ENCODE data around the gene SMURF2.

DNA sequence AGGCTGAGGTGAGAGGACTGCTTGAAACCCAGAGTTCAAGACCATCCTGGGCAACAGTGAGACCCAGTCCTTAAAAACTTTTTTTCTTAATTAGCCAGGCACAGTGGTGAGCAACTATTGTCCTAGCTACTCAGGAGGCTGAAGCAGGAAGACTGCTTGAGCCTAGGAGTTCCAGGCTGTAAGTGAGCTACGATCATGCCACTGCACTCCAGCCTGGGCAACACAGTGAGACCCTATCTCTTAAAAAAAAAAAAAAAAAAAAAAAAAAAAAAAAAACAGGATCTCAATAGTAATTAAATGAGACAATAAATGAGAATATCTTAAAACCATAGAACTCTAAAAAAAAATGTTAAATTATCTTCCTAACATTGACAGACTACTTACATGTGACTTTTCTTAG, 14.3 kb downstream of the SMURF2 start:
- TF ChIP-seq GATA3 (IDR thresholded peaks at IDR 0.05; ENCODE audit: low read depth, low read length): no peak
- TF ChIP-seq GATA2 (IDR thresholded peaks at IDR 0.05; ENCODE audit: low read depth, low read length): no peak
